K562 (cell line): ENCODE measurements around the gene G6PC3. TPM values are rescaled to one million over a fixed set of nuclear protein-coding genes. Genes with fewer than 3 reads are reported as not detected.
A peak's percentile ranks its signal among the peaks of the same experiment; 100 is the strongest.

Experiments used
- ATAC-seq: fragments of 200-7000 bp; cut with Tn5 transposase; 3 replicates; pipeline ENCODE4 v1.9.1; 2020; ENCODE audit warnings: moderate library complexity
- BruUV-seq: library from RNA; stranded (reverse); fragments of 400-500 nt; replicated peaks from 2 replicates; lab custom pipeline; 2021; lab: Mats Ljungman, UMichigan
- CTCF ChIA-PET: fragments of 300-600 bp; formaldehyde crosslinking; extraction: SDS; loops from one replicate; lab custom pipeline; 2021; ENCODE audit warnings: low intra/inter-chr PET ratio; lab: Yijun Ruan, JAX
- POLR2A ChIA-PET: fragments of 300-600, 350-650 bp; sonication (Branson Sonifier 250); formaldehyde crosslinking; extraction: SDS; loops from one replicate; lab custom pipeline; 2021; ENCODE audit warnings: antibody characterized with exemption, inconsistent platforms; lab: Yijun Ruan, JAX
- DNase-seq, 4 experiments: peaks; one replicate each; pipeline versions ENCODE4 v3.0.0 to v3.0.0-alpha.2; 2011 to 2018; ENCODE audit warnings: low spot score in 3 of 4, mixed read lengths in 3 of 4; ENCODE audit errors: extremely low read depth in 1 of 4
- FAIRE-seq: peaks from 2 replicates; lab custom pipeline; 2011; peaks lifted over from hg19 to GRCh38; lab: Jason Lieb, UNC
- H2AFZ ChIP-seq: 2 replicates; pipeline ENCODE4 v1.6.0; 2011; ENCODE audit warnings: low read depth, low read length, control low read depth, inconsistent platforms
- H3K27ac ChIP-seq: fragments of 200-600 bp; 3 replicates; pipeline ENCODE4 v1.8.0; 2011; ENCODE audit warnings: low read depth, mild to moderate bottlenecking, control low read depth, inconsistent platforms, low read length, moderate library complexity, mixed read lengths; ENCODE audit errors: extremely low read depth
- H3K27me3 ChIP-seq, 2 experiments: fragments of 300-600 bp in 1 of 2; 2 replicates in 1 of 2; 3 replicates in 1 of 2; pipeline versions ENCODE4 v1.6.0 to v1.8.0; 2011; ENCODE audit warnings: inconsistent platforms in 2 of 2, low read length in 2 of 2, mild to moderate bottlenecking in 1 of 2, mixed read lengths in 1 of 2, moderate library complexity in 1 of 2; ENCODE audit not compliant: control insufficient read depth in 2 of 2, insufficient read depth in 2 of 2
- H3K36me3 ChIP-seq: fragments of 300-600 bp; 3 replicates; pipeline ENCODE4 v1.8.0; 2011; ENCODE audit warnings: mild to moderate bottlenecking, low read length, inconsistent platforms; ENCODE audit not compliant: control insufficient read depth, insufficient read depth
- H3K4me1 ChIP-seq, 2 experiments: fragments of 200-600 bp in 1 of 2; replicated peaks in 1 of 2; 2 replicates in 1 of 2; 3 replicates in 1 of 2; pipeline versions ENCODE4 v1.5.1 to v1.8.0; 2011; ENCODE audit warnings: inconsistent platforms in 2 of 2, low read length in 2 of 2, mild to moderate bottlenecking in 1 of 2, mixed read lengths in 1 of 2, moderate library complexity in 1 of 2; ENCODE audit not compliant: control insufficient read depth in 2 of 2, insufficient read depth in 2 of 2
- H3K4me2 ChIP-seq: 2 replicates; pipeline ENCODE4 v1.6.1; 2011; ENCODE audit warnings: low read length, control low read depth, inconsistent platforms, mixed read lengths; ENCODE audit not compliant: insufficient read depth
- H3K4me3 ChIP-seq: fragments of 200-600 bp; sonication (generic), shearing (Covaris generic); 2 replicates; pipeline ENCODE4 v1.5.1; 2016; ENCODE audit warnings: control low read depth, inconsistent platforms
- H3K79me2 ChIP-seq: fragments of 200-600 bp; 3 replicates; pipeline ENCODE4 v1.8.0; 2011; ENCODE audit warnings: low read length, inconsistent platforms; ENCODE audit not compliant: control insufficient read depth, insufficient read depth
- H3K9ac ChIP-seq, 2 experiments: 2 replicates each; pipeline versions ENCODE4 v1.6.0 to v1.6.1; 2011; ENCODE audit warnings: low read depth in 2 of 2, low read length in 2 of 2, control low read depth in 1 of 2, inconsistent platforms in 1 of 2, mild to moderate bottlenecking in 1 of 2, mixed read lengths in 1 of 2; ENCODE audit not compliant: insufficient read depth in 1 of 2
- H3K9me1 ChIP-seq: one replicate; pipeline ENCODE4 v1.6.0; 2011; ENCODE audit warnings: inconsistent platforms, mild to moderate bottlenecking, low read length, moderate library complexity; ENCODE audit not compliant: control insufficient read depth, insufficient read depth
- H3K9me3 ChIP-seq: replicated peaks from 2 replicates; pipeline ENCODE4 v1.5.1; 2011; ENCODE audit warnings: low read depth, low read length, inconsistent platforms; ENCODE audit not compliant: control insufficient read depth, insufficient read depth
- H4K20me1 ChIP-seq: replicated peaks from 2 replicates; pipeline ENCODE4 v1.6.1; 2011; ENCODE audit warnings: low read length, inconsistent platforms, mixed read lengths; ENCODE audit not compliant: control insufficient read depth, insufficient read depth
- CHD4 ChIP-seq: fragments of 200-600 bp; sonication (generic); IDR thresholded peaks from 3 replicates; pipeline ENCODE4 v1.6.1; 2012; ENCODE audit warnings: low read depth, mild to moderate bottlenecking, mixed read lengths, low read length, inconsistent platforms; ENCODE audit not compliant: insufficient read depth, insufficient replicate concordance, poor library complexity, severe bottlenecking
- CREB1 ChIP-seq, 2 experiments: sonication (generic) in 1 of 2; formaldehyde crosslinking in 1 of 2; IDR thresholded peaks; 2 replicates each; pipeline versions ENCODE4 v1.6.1 to v1.8.0; 2012 to 2022; ENCODE audit warnings: inconsistent platforms in 1 of 2, mild to moderate bottlenecking in 1 of 2, missing genetic modification reagents in 1 of 2, moderate library complexity in 1 of 2
- CTBP1 ChIP-seq: fragments of 450-650 bp; IDR thresholded peaks from 2 replicates; pipeline ENCODE4 v1.6.1; 2016; ENCODE audit warnings: borderline replicate concordance
- DPF2 ChIP-seq: fragments of 450-650 bp; IDR thresholded peaks from 2 replicates; pipeline ENCODE4 v1.6.1; 2016
- GABPB1 ChIP-seq: sonication (generic); formaldehyde crosslinking; IDR thresholded peaks from 2 replicates; pipeline ENCODE4 v1.8.0; 2022; ENCODE audit warnings: mild to moderate bottlenecking, missing genetic modification reagents
- OTX1 ChIP-seq: fragments of 450-650 bp; formaldehyde crosslinking; IDR thresholded peaks from 2 replicates; pipeline ENCODE4 v1.4.0; 2022; ENCODE audit warnings: mild to moderate bottlenecking
- POLR2A ChIP-seq: fragments of 450-650 bp; conservative IDR thresholded peaks from 2 replicates; pipeline ENCODE4 v1.6.1; 2016
- SMARCE1 ChIP-seq: fragments of 450-650 bp; IDR thresholded peaks from 2 replicates; pipeline ENCODE4 v1.7.1; 2016; ENCODE audit warnings: mild to moderate bottlenecking
- ZBTB7A ChIP-seq: IDR thresholded peaks from 2 replicates; pipeline ENCODE4 v1.6.1; 2011; ENCODE audit warnings: low read depth, mild to moderate bottlenecking, low read length, moderate library complexity, borderline replicate concordance; ENCODE audit not compliant: control insufficient read depth
- ZNF263 ChIP-seq: sonication (generic); formaldehyde crosslinking; IDR thresholded peaks from 2 replicates; pipeline ENCODE4 v1.8.0; 2022; ENCODE audit warnings: mild to moderate bottlenecking, missing genetic modification reagents, borderline replicate concordance
- WGBS: fragments of 100-300 bp; shearing (Covaris generic); methylation state at CpG from one replicate; pipeline ENCODE4 v1.1.6; 2016; ENCODE audit warnings: low coverage, mixed read lengths; ENCODE audit not compliant: insufficient coverage; ENCODE audit errors: missing lambda C conversion rate; 5-methylcytosine and 5-hydroxymethylcytosine counted together
- in situ Hi-C: fragments of 300-500 bp; cut with MboI; formaldehyde crosslinking; loops from 4 replicates; pipeline ENCODE4 v1.15.0; 2018; ENCODE audit warnings: inconsistent platforms, mixed read lengths
- intact Hi-C: fragments of 100-400 bp; cut with micrococcal nuclease; formaldehyde crosslinking; loops from 2 replicates; pipeline ENCODE4 v1.14.2; 2022
- polyA plus RNA-seq, 8 experiments: library from polyadenylated mRNA; depleted of rRNA in 4 of 8; stranded (reverse) in 5 of 8; unstranded in 3 of 8; fragments of >200 nt; fragmentation: Nextera tagmentation in 2 of 8; fragmentation: Illumina TruSeq in 1 of 8; extraction: Ambion mirVana in 2 of 8; extraction: Trizol in 1 of 8; gene quantifications; 2 replicates each; pipeline versions ENCODE4 v1.2.1 to v1.2.3, GENCODE V29; 2011 to 2014; ENCODE audit warnings: inconsistent platforms in 1 of 8, missing spikeins in 1 of 8
- total RNA-seq, 7 experiments: library from RNA; depleted of rRNA in 6 of 7; stranded (reverse); fragments of >200 nt in 6 of 7; fragmentation: Illumina TruSeq in 2 of 7; extraction: Trizol in 2 of 7; gene quantifications; 2 replicates each; pipeline versions ENCODE4 v1.2.1 to v1.2.3, GENCODE V29; 2011 to 2021; ENCODE audit warnings: low replicate concordance in 1 of 7
- TF ChIP-seq, protein P1 (sequence below): IDR thresholded peaks from 2 replicates; pipeline ENCODE4 v1.6.1; 2014; ENCODE audit warnings: antibody characterized with exemption
- TF ChIP-seq, protein P2 (sequence below), 2 experiments: fragments of 450-650 bp; conservative IDR thresholded peaks; 2 replicates each; pipeline ENCODE4 v1.6.1; 2017; ENCODE audit warnings: mild to moderate bottlenecking in 2 of 2, moderate library complexity in 2 of 2

Gene G6PC3
- total and polyA plus RNA-seq, 9 of the 15 experiments (the other 6 are each of a cell fraction or from before 2014, with no cell fraction given): 10.4 to 57.8 (median 31.1) TPM

DNA sequence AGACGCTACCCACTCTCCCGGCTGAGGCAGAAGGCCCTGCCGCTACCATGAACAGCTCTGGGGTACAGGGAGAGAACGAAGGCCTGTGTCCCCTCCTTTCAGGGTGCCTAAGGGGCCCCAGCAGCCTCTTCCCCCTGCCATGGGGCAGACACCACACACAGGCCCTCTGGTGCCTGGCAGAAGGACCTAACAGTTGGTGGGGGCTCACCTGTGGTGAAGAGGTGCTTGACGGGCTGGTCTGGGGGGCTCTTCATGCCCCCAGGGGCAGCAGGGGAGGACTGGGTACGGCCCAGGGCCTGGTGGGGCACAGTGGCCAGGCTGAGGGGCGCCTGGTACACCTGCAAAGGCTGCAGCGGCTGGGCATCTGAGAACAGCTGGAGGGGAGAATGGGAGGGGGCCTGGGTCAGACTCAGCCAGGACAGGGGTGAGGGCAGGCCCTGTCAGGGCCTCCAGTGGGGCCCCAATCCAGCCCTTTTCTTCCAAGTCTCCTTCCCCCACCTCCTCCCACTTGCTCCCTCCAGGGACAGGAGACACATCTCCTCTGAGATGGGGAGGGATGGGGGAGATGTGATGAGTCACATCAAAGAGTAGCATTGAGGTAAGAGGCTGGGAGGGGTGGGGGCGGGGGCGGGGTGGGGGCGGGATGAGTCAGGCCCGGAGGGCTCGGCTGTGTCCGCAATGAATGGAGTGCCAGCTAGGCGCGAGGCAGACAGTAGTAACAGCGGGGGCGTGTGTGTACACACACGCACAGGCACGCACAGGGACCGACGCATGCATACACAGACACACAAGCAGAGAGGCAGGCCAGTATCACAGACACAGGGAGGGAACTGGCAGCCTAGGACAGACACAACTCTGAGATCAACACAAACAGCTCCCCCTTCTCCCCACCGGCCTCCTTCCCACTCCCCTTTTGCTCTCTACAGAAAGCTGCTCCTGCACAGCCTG lies 16.1 kb downstream of the G6PC3 start (continued):
- TF ChIP-seq, protein P1, sequence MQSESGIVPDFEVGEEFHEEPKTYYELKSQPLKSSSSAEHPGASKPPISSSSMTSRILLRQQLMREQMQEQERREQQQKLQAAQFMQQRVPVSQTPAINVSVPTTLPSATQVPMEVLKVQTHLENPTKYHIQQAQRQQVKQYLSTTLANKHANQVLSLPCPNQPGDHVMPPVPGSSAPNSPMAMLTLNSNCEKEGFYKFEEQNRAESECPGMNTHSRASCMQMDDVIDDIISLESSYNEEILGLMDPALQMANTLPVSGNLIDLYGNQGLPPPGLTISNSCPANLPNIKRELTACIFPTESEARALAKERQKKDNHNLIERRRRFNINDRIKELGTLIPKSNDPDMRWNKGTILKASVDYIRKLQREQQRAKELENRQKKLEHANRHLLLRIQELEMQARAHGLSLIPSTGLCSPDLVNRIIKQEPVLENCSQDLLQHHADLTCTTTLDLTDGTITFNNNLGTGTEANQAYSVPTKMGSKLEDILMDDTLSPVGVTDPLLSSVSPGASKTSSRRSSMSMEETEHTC: no peak
- TF ChIP-seq CHD4 (no peak), OTX1 (CRISPR knock-in tag) (no peak)

DNA sequence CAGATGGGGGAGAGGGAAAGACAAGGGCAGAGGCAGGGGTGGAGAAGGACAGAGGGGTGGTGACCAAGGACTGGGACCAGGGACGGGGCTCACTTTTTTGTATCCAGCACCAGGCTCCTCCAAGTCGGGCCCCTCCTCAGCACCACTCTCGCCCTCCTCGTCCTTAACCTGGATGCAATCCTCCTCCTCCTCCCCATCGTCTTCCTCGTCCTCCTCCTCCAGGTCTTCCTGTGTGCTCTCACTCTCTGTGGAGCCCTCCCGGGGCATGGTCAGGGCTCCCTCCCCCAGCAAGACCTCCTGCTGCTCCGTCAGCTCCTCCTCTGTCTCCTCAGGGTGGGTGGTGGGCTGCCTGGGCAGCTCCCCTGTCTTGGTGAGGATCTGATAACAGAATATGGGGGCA lies 16.8 kb downstream of the G6PC3 start:
- H3K27ac ChIP-seq: peak overlapping the region; percentile 91
- peaks cover 27% of the 10 kb centered on the region; the same call in 1 of the 3 replicates for H3K36me3 ChIP-seq
- BruUV-seq: no TSS peak

More for the DNA sequence above, 16.8 kb downstream of the G6PC3 start:
- no peaks in the 10 kb centered on the region; the same call in 2 of the 3 replicates for H3K79me2 ChIP-seq
- ChIA-PET CTCF (no interaction called here), POLR2A (interaction anchor here (0.7 to 1.7 kb wide), 9 partner anchors 8 to 784 kb away, joined by 3 to 5 read pairs (median 3); partner anchors contain the start of genes LSM12 and TMUB2)
- H2AFZ ChIP-seq: peak overlapping the region; percentile 86
- WGBS: 16% methylated on average over 8 of the region's 8 CpGs
- H3K4me3 ChIP-seq: no peak overlapping the region; the same call in 1 of the 2 replicates
- H3K9me3 ChIP-seq: no peaks in the 10 kb centered on the region
- no peak for FAIRE-seq
- in situ Hi-C loops: no loop called here
- peak overlapping the region; percentile 65 to 86 for H3K9ac ChIP-seq
- DNase-seq: peak in 2 of 4 experiments; percentile 29 to 38
- ATAC-seq: peak; percentile 2; the same call in 2 of the 3 replicates
- intact Hi-C loops: no loop called here
- peaks cover 21 to 59% of the 10 kb centered on the region in 2 experiments for H3K4me1 ChIP-seq
- H4K20me1 ChIP-seq: no peaks in the 10 kb centered on the region
- H3K27me3 ChIP-seq: no peaks in the 10 kb centered on the region
- peaks cover 4% of the 10 kb centered on the region for H3K9me1 ChIP-seq
- H3K4me2 ChIP-seq: peak overlapping the region; percentile 85
- TF ChIP-seq GABPB1 (CRISPR knock-in tag) (0 out of 2 replicates have a peak, but pooled peaks have one; percentile 9), SMARCE1 (no peak), DPF2 (no peak), CREB1 (IDR thresholded peaks at IDR 0.05) (0 out of 2 replicates have a peak, but pooled peaks have one; percentile 3), CREB1 (CRISPR knock-in tag; IDR thresholded peaks at IDR 0.05) (no peak), CTBP1 (peak; percentile 20; the same call in 1 of the 2 replicates), POLR2A (0 out of 2 replicates have a peak, but pooled peaks have one; percentile 13), ZBTB7A (peak; percentile 51; the same call in 1 of the 2 replicates), ZNF263 (CRISPR knock-in tag) (peak; percentile 95)
- TF ChIP-seq, protein P2, sequence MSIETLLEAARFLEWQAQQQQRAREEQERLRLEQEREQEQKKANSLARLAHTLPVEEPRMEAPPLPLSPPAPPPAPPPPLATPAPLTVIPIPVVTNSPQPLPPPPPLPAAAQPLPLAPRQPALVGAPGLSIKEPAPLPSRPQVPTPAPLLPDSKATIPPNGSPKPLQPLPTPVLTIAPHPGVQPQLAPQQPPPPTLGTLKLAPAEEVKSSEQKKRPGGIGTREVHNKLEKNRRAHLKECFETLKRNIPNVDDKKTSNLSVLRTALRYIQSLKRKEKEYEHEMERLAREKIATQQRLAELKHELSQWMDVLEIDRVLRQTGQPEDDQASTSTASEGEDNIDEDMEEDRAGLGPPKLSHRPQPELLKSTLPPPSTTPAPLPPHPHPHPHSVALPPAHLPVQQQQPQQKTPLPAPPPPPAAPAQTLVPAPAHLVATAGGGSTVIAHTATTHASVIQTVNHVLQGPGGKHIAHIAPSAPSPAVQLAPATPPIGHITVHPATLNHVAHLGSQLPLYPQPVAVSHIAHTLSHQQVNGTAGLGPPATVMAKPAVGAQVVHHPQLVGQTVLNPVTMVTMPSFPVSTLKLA (conservative IDR thresholded peaks at IDR 0.05): peak in 1 of 2 experiments; percentile 8; a peak in 1 of 4 replicates
- TF ChIP-seq, all 486 proteins: peak for 7
